WTC11 (cell line): ENCODE measurements around the gene AHNAK. TPM values are rescaled to one million over a fixed set of nuclear protein-coding genes. Genes with fewer than 3 reads are reported as not detected.

Experiments
- ATAC-seq: fragments of 200-7000 bp; cut with Tn5 transposase; 2 replicates; pipeline ENCODE4 v1.10.0; 2021; ENCODE audit warnings: mild to moderate bottlenecking, moderate library complexity
- CTCF ChIA-PET: fragments of 300-600 bp; sonication (Branson Sonifier 250); formaldehyde crosslinking; loops from one replicate; lab custom pipeline; 2021; ENCODE audit warnings: antibody characterized with exemption; lab: Charles Lee
- POLR2A ChIA-PET: fragments of 350-600 bp; sonication (Branson Sonifier 250); formaldehyde crosslinking; loops from one replicate; lab custom pipeline; 2021; ENCODE audit warnings: antibody characterized with exemption; lab: Charles Lee
- DNase-seq: peaks from one replicate; pipeline ENCODE4 v3.0.0; 2021; ENCODE audit warnings: low spot score
- H3K27ac Mint-ChIP-seq: 2 replicates; pipeline ENCODE4 v1.8.0; 2021; ENCODE audit warnings: mixed read lengths
- H3K27me3 Mint-ChIP-seq: 2 replicates; pipeline ENCODE4 v1.8.0; 2021; ENCODE audit warnings: low read depth, mild to moderate bottlenecking, moderate library complexity, mixed read lengths
- H3K36me3 Mint-ChIP-seq: 2 replicates; pipeline ENCODE4 v1.8.0; 2021; ENCODE audit warnings: mixed read lengths
- H3K4me1 Mint-ChIP-seq: 2 replicates; pipeline ENCODE4 v1.8.0; 2022; ENCODE audit warnings: mixed read lengths
- H3K4me3 Mint-ChIP-seq: 2 replicates; pipeline ENCODE4 v1.8.0; 2021; ENCODE audit warnings: mild to moderate bottlenecking, moderate library complexity, mixed read lengths
- H3K9me3 Mint-ChIP-seq: 2 replicates; pipeline ENCODE4 v1.8.0; 2021; ENCODE audit warnings: mixed read lengths
- CREM ChIP-seq: sonication (generic); formaldehyde crosslinking; IDR thresholded peaks from 2 replicates; pipeline ENCODE4 v1.8.1; 2022; ENCODE audit warnings: mild to moderate bottlenecking, missing genetic modification reagents, moderate library complexity
- GABPB1 ChIP-seq: sonication (generic); formaldehyde crosslinking; IDR thresholded peaks from 2 replicates; pipeline ENCODE4 v1.8.1; 2023; ENCODE audit warnings: mild to moderate bottlenecking, missing genetic modification reagents
- MYBL2 ChIP-seq: sonication (generic); formaldehyde crosslinking; IDR thresholded peaks from 2 replicates; pipeline ENCODE4 v1.8.1; 2023; ENCODE audit warnings: mild to moderate bottlenecking, moderate library complexity, missing genetic modification reagents
- NR2C2 ChIP-seq: sonication (generic); formaldehyde crosslinking; IDR thresholded peaks from 2 replicates; pipeline ENCODE4 v1.8.0; 2022; ENCODE audit warnings: mild to moderate bottlenecking, missing genetic modification reagents
- OVOL2 ChIP-seq: fragments of 250-450 bp; sonication (Bioruptor Pico); IDR thresholded peaks from 2 replicates; pipeline ENCODE4 v1.9.0; 2021; ENCODE audit warnings: mild to moderate bottlenecking, borderline replicate concordance
- SP1 ChIP-seq: sonication (generic); formaldehyde crosslinking; conservative IDR thresholded peaks from 2 replicates; pipeline ENCODE4 v1.8.1; 2022; ENCODE audit warnings: missing genetic modification reagents
- ZNF263 ChIP-seq: sonication (generic); formaldehyde crosslinking; IDR thresholded peaks from 2 replicates; pipeline ENCODE4 v1.8.1; 2022; ENCODE audit warnings: low read depth, mild to moderate bottlenecking, moderate library complexity, missing genetic modification reagents
- ZNF317 ChIP-seq: sonication (generic); formaldehyde crosslinking; IDR thresholded peaks from 2 replicates; pipeline ENCODE4 v1.8.1; 2023; ENCODE audit warnings: low read depth, mild to moderate bottlenecking, moderate library complexity, missing genetic modification reagents, borderline replicate concordance
- ZNF423 ChIP-seq: fragments of 250-450 bp; sonication (Bioruptor Pico); IDR thresholded peaks from 2 replicates; pipeline ENCODE4 v2.1.2; 2022; ENCODE audit warnings: mild to moderate bottlenecking, moderate library complexity
- total RNA-seq: library from RNA; stranded (reverse); gene quantifications from 3 replicates; pipeline ENCODE4 v1.2.3, GENCODE V29; 2021
- TF ChIP-seq, protein P1 (sequence below): sonication (generic); formaldehyde crosslinking; IDR thresholded peaks from 2 replicates; pipeline ENCODE4 v1.8.0; 2022; ENCODE audit warnings: missing genetic modification reagents
- TF ChIP-seq, protein P2 (sequence below): sonication (generic); formaldehyde crosslinking; IDR thresholded peaks from 2 replicates; pipeline ENCODE4 v1.8.1; 2022; ENCODE audit warnings: low read depth, mild to moderate bottlenecking, moderate library complexity, missing genetic modification reagents, borderline replicate concordance
- TF ChIP-seq, protein P3 (sequence below): sonication (generic); formaldehyde crosslinking; IDR thresholded peaks from 2 replicates; pipeline ENCODE4 v1.8.0; 2022; ENCODE audit warnings: mild to moderate bottlenecking, missing genetic modification reagents
- TF ChIP-seq, protein P4 (sequence below): sonication (generic); formaldehyde crosslinking; IDR thresholded peaks from 2 replicates; pipeline ENCODE4 v1.8.1; 2023; ENCODE audit warnings: mild to moderate bottlenecking, missing genetic modification reagents
- TF ChIP-seq, protein P5 (sequence below): sonication (generic); formaldehyde crosslinking; IDR thresholded peaks from 2 replicates; pipeline ENCODE4 v1.8.1; 2023; ENCODE audit warnings: mild to moderate bottlenecking, missing genetic modification reagents, moderate library complexity

Gene AHNAK
- total RNA-seq, 1 experiment from 2014 or later, result 21.0 TPM

DNA sequence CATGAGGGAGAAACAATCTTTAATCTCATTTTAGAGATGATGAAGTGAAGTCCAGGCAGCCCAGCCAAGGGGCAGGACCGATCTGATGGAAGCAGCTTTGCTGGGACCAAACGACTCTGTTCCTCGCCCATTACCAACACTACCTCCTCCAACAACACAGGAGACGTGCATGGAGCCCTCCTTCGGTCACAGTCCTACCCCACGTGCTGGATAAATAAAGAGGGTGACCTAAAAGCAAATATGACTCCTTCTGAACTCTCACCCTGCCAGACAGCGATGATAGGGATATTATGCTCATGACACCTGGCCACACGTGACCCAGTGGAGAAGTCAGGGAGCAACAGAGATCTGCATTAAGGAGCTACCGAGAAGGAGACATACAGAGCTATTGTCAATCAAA lies 101.8 kb downstream of the AHNAK start (continued):
- TF ChIP-seq, protein P1, sequence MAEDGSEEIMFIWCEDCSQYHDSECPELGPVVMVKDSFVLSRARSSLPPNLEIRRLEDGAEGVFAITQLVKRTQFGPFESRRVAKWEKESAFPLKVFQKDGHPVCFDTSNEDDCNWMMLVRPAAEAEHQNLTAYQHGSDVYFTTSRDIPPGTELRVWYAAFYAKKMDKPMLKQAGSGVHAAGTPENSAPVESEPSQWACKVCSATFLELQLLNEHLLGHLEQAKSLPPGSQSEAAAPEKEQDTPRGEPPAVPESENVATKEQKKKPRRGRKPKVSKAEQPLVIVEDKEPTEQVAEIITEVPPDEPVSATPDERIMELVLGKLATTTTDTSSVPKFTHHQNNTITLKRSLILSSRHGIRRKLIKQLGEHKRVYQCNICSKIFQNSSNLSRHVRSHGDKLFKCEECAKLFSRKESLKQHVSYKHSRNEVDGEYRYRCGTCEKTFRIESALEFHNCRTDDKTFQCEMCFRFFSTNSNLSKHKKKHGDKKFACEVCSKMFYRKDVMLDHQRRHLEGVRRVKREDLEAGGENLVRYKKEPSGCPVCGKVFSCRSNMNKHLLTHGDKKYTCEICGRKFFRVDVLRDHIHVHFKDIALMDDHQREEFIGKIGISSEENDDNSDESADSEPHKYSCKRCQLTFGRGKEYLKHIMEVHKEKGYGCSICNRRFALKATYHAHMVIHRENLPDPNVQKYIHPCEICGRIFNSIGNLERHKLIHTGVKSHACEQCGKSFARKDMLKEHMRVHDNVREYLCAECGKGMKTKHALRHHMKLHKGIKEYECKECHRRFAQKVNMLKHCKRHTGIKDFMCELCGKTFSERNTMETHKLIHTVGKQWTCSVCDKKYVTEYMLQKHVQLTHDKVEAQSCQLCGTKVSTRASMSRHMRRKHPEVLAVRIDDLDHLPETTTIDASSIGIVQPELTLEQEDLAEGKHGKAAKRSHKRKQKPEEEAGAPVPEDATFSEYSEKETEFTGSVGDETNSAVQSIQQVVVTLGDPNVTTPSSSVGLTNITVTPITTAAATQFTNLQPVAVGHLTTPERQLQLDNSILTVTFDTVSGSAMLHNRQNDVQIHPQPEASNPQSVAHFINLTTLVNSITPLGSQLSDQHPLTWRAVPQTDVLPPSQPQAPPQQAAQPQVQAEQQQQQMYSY (CRISPR knock-in tag), result no peak
- TF ChIP-seq, protein P2, sequence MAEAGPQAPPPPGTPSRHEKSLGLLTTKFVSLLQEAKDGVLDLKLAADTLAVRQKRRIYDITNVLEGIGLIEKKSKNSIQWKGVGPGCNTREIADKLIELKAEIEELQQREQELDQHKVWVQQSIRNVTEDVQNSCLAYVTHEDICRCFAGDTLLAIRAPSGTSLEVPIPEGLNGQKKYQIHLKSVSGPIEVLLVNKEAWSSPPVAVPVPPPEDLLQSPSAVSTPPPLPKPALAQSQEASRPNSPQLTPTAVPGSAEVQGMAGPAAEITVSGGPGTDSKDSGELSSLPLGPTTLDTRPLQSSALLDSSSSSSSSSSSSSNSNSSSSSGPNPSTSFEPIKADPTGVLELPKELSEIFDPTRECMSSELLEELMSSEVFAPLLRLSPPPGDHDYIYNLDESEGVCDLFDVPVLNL (CRISPR knock-in tag), result no peak
- no peak for TF ChIP-seq MYBL2 (CRISPR knock-in tag)
- no peak for TF ChIP-seq NR2C2 (CRISPR knock-in tag)
- TF ChIP-seq OVOL2 (CRISPR knock-in tag), result no peak
- no peak for TF ChIP-seq ZNF263 (CRISPR knock-in tag)
- TF ChIP-seq, protein P3, sequence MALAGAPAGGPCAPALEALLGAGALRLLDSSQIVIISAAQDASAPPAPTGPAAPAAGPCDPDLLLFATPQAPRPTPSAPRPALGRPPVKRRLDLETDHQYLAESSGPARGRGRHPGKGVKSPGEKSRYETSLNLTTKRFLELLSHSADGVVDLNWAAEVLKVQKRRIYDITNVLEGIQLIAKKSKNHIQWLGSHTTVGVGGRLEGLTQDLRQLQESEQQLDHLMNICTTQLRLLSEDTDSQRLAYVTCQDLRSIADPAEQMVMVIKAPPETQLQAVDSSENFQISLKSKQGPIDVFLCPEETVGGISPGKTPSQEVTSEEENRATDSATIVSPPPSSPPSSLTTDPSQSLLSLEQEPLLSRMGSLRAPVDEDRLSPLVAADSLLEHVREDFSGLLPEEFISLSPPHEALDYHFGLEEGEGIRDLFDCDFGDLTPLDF (CRISPR knock-in tag), result no peak
- no peak for TF ChIP-seq ZNF317 (CRISPR knock-in tag)
- TF ChIP-seq CREM, result no peak

DNA sequence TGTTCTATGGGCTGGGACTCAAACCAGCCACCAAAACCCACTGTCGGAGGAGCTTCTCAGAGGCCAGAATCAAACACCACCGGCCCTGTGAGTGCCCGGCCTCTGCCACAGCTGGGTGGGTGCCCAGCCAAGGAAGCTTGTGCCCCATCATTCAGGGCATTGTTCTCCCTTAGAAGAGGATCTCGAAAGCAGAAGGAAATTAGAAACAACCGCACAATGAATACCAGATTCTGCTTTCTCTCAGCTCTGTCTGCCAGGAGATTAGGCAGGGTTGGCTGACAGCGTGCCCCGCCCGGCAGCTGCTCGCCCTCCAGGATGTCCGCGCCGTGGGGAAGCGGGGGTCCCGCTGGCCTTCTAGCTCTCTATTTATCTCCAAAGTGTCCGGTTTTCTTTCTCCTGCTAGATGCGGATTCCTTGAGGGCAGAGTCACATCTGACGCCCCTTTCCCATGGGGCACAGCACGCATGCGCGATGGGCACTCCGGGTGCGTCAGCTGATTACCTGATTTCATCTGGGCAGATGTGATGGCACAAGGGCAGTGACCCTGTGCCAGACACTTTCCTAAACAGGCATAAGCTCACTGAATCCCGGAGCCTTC lies 102.3 kb downstream of the AHNAK start:
- Mint-ChIP-seq H3K4me1 (peaks cover 14% of the 10 kb centered on the region), H3K36me3 (no peaks in the 10 kb centered on the region), H3K4me3 (peak overlapping the region; percentile 28), H3K9me3 (no peaks in the 10 kb centered on the region), H3K27ac (peak overlapping the region; percentile 67; the same call in 1 of the 2 replicates), H3K27me3 (no peaks in the 10 kb centered on the region)
- POLR2A ChIA-PET, result interaction anchor here (0.6 kb wide), 1 partner anchor 42 kb away, joined by 3 read pairs; no protein-coding TSS in a partner anchor
- CTCF ChIA-PET, result interaction anchor here (0.8 to 2.1 kb wide), 7 partner anchors 14 to 147 kb away, joined by 3 to 35 read pairs (median 5); partner anchors contain the start of gene TUT1
- DNase-seq (peak; percentile 41), ATAC-seq (peak; percentile 65)
- no peak for TF ChIP-seq GABPB1 (CRISPR knock-in tag)
- TF ChIP-seq, protein P4, sequence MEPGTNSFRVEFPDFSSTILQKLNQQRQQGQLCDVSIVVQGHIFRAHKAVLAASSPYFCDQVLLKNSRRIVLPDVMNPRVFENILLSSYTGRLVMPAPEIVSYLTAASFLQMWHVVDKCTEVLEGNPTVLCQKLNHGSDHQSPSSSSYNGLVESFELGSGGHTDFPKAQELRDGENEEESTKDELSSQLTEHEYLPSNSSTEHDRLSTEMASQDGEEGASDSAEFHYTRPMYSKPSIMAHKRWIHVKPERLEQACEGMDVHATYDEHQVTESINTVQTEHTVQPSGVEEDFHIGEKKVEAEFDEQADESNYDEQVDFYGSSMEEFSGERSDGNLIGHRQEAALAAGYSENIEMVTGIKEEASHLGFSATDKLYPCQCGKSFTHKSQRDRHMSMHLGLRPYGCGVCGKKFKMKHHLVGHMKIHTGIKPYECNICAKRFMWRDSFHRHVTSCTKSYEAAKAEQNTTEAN (CRISPR knock-in tag), result no peak
- TF ChIP-seq ZNF423 (CRISPR knock-in tag), result peak; percentile 25; the same call in 1 of the 2 replicates
- TF ChIP-seq, protein P5, sequence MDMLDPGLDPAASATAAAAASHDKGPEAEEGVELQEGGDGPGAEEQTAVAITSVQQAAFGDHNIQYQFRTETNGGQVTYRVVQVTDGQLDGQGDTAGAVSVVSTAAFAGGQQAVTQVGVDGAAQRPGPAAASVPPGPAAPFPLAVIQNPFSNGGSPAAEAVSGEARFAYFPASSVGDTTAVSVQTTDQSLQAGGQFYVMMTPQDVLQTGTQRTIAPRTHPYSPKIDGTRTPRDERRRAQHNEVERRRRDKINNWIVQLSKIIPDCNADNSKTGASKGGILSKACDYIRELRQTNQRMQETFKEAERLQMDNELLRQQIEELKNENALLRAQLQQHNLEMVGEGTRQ, result peak; percentile 46
- no peak for TF ChIP-seq SP1
